Measurements from ENCODE around the gene CCDC110. TPM values are rescaled to one million over a fixed set of nuclear protein-coding genes. Genes with fewer than 3 reads are reported as not detected.

The CCDC110 gene
- total RNA-seq, 1 donor from 2014 or later = 0.73 TPM

GRCh38 chr4:185425647-185426352 lies 45.7 kb downstream of the CCDC110 start, which contains the start of gene UFSP2:
UFSP2 (minus strand) TSS chr4:185425964; CDS start chr4:185425868, 96 bp downstream.
- TF ChIP-seq, protein P1, sequence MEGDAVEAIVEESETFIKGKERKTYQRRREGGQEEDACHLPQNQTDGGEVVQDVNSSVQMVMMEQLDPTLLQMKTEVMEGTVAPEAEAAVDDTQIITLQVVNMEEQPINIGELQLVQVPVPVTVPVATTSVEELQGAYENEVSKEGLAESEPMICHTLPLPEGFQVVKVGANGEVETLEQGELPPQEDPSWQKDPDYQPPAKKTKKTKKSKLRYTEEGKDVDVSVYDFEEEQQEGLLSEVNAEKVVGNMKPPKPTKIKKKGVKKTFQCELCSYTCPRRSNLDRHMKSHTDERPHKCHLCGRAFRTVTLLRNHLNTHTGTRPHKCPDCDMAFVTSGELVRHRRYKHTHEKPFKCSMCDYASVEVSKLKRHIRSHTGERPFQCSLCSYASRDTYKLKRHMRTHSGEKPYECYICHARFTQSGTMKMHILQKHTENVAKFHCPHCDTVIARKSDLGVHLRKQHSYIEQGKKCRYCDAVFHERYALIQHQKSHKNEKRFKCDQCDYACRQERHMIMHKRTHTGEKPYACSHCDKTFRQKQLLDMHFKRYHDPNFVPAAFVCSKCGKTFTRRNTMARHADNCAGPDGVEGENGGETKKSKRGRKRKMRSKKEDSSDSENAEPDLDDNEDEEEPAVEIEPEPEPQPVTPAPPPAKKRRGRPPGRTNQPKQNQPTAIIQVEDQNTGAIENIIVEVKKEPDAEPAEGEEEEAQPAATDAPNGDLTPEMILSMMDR (IDR thresholded peaks at IDR 0.05) = no peak
- Mint-ChIP-seq H3K4me1 (ENCODE audit: unreplicated experiment) (peaks cover 30% of the 10 kb centered on the region), H3K27ac (ENCODE audit: unreplicated experiment) (peak within 1 kb of the TSS; percentile 100), H3K27me3 (ENCODE audit: unreplicated experiment) (no peaks in the 10 kb centered on the region), H3K36me3 (ENCODE audit: unreplicated experiment) (peaks cover 10% of the 10 kb centered on the region), H3K4me3 (ENCODE audit: unreplicated experiment) (peak within 1 kb of the TSS; percentile 87), H3K9me3 (ENCODE audit: unreplicated experiment) (no peaks in the 10 kb centered on the region)
- peak; percentile 96 for DNase-seq (ENCODE audit: extremely low spot score, unreplicated experiment)

DNA sequence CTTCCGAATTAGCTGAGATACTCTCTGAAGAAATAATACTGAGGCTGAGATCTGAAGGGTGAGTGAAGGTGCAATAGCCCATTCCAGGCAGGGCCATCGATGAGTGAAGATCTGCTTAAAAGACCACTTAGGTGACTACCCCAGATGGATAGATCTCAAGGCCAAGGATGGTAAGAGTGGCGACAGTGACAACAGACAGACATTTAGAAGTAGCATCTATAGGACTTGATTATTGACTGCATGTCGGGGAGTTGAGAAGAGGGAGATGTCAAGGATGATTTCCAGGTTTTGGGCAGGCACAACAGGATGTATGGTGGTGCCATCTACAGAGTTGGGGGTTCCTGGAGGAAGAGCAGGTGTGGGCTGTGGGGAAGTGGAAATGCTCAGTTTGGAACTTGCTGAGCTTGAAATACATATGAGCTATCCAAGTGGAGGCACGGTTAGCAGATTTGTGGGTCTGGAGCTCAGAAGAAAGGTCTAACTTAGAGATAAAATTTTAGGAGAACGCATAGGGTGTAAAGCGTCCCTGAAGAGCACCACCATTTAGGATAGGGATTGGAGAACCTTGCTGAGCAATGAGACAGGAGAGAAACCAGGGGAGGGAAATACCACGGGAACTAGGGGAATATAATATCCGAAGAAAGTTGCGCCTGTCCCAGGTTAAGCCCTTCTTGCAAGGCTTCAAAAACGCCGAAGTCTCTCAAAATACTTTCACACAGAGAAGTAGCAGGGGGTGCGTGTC lies 46.5 kb downstream of the CCDC110 start:
- H3K36me3 Mint-ChIP-seq (ENCODE audit: unreplicated experiment) = peaks cover 10% of the 10 kb centered on the region
- TF ChIP-seq, protein P1 (IDR thresholded peaks at IDR 0.05) = no peak
- H3K4me1 Mint-ChIP-seq (ENCODE audit: unreplicated experiment) = peaks cover 30% of the 10 kb centered on the region
- peak overlapping the region; percentile 87 for H3K4me3 Mint-ChIP-seq (ENCODE audit: unreplicated experiment)
- H3K27ac Mint-ChIP-seq (ENCODE audit: unreplicated experiment) = peak overlapping the region; percentile 100
- no peaks in the 10 kb centered on the region for H3K27me3 Mint-ChIP-seq (ENCODE audit: unreplicated experiment)
- no peaks in the 10 kb centered on the region for H3K9me3 Mint-ChIP-seq (ENCODE audit: unreplicated experiment)
- no peak for DNase-seq (ENCODE audit: extremely low spot score, unreplicated experiment)

GRCh38 chr4:185421366-185422124 lies 50.0 kb downstream of the CCDC110 start:
- no peaks in the 10 kb centered on the region for H3K27me3 Mint-ChIP-seq (ENCODE audit: unreplicated experiment)
- TF ChIP-seq, protein P1 (IDR thresholded peaks at IDR 0.05) = no peak
- H3K4me1 Mint-ChIP-seq (ENCODE audit: unreplicated experiment) = peaks cover 30% of the 10 kb centered on the region
- H3K27ac Mint-ChIP-seq (ENCODE audit: unreplicated experiment) = peak overlapping the region; percentile 32
- peaks cover 24% of the 10 kb centered on the region for H3K36me3 Mint-ChIP-seq (ENCODE audit: unreplicated experiment)
- no peaks in the 10 kb centered on the region for H3K9me3 Mint-ChIP-seq (ENCODE audit: unreplicated experiment)
- H3K4me3 Mint-ChIP-seq (ENCODE audit: unreplicated experiment) = no peak overlapping the region
- no peak for DNase-seq (ENCODE audit: extremely low spot score, unreplicated experiment)

- no peak for DNase-seq (ENCODE audit: extremely low spot score, unreplicated experiment)
- no peaks in the 10 kb centered on the region for H3K27me3 Mint-ChIP-seq (ENCODE audit: unreplicated experiment)
- H3K4me1 Mint-ChIP-seq (ENCODE audit: unreplicated experiment) = peaks cover 6% of the 10 kb centered on the region
- H3K27ac Mint-ChIP-seq (ENCODE audit: unreplicated experiment) = no peak overlapping the region
- H3K9me3 Mint-ChIP-seq (ENCODE audit: unreplicated experiment) = no peaks in the 10 kb centered on the region
- TF ChIP-seq, protein P1 (IDR thresholded peaks at IDR 0.05) = no peak
- H3K4me3 Mint-ChIP-seq (ENCODE audit: unreplicated experiment) = no peak overlapping the region
- H3K36me3 Mint-ChIP-seq (ENCODE audit: unreplicated experiment) = peaks cover 36% of the 10 kb centered on the region
Measured at GRCh38 chr4:185416955-185417354, 54.6 kb downstream of the CCDC110 start.
